A673 (cell line): ENCODE data around the gene GLI3.

Source experiments
- EZH2 ChIP-seq: fragments of 200-600 bp; sonication (generic); IDR thresholded peaks from 2 replicates; pipeline ENCODE4 v1.6.1; 2017; ENCODE audit warnings: borderline replicate concordance, low read depth, mild to moderate bottlenecking, mixed read lengths, antibody characterized with exemption, low read length; ENCODE audit not compliant: poor library complexity, severe bottlenecking
- TF ChIP-seq, protein P1 (sequence below): fragments of 300-800, 200-600 bp; sonication (generic); conservative IDR thresholded peaks from 2 replicates; pipeline ENCODE4 v1.5.1; 2017; ENCODE audit warnings: low read depth, mild to moderate bottlenecking, antibody characterized with exemption, low read length, moderate library complexity, mixed read lengths

DNA sequence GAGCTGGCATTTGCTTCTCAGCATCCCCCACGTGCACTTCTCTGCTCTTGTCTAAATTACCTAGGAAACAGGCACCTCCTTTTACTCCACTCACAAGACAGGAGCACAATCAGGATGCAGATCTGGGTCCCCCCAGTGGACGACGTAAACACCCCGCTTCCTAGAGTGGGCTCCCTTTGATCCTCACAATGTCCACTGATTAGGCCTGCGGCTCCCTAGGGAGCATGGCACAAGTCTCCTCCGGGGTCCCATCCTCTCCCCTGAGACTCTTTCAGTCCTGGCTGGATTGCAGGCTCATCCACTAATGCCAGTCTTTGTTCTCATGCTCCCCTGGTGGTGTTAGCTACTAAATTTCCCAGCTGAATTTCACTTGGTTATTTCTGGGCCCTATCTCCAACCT, 98.3 kb downstream of the GLI3 start:
- TF ChIP-seq, protein P1, sequence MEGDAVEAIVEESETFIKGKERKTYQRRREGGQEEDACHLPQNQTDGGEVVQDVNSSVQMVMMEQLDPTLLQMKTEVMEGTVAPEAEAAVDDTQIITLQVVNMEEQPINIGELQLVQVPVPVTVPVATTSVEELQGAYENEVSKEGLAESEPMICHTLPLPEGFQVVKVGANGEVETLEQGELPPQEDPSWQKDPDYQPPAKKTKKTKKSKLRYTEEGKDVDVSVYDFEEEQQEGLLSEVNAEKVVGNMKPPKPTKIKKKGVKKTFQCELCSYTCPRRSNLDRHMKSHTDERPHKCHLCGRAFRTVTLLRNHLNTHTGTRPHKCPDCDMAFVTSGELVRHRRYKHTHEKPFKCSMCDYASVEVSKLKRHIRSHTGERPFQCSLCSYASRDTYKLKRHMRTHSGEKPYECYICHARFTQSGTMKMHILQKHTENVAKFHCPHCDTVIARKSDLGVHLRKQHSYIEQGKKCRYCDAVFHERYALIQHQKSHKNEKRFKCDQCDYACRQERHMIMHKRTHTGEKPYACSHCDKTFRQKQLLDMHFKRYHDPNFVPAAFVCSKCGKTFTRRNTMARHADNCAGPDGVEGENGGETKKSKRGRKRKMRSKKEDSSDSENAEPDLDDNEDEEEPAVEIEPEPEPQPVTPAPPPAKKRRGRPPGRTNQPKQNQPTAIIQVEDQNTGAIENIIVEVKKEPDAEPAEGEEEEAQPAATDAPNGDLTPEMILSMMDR, result peak; percentile 36; the same call in 1 of the 2 replicates
- TF ChIP-seq EZH2, result no peak
